ENCODE data around the gene NEUROD4.
"Not testable (repeated sequence)": the region's sequence is repeated elsewhere in the genome, so short reads cannot be mapped to it uniquely, and the experiment has no call there.

Gene NEUROD4

GRCh38 chr12:55019784-55020183, at the start of gene NEUROD4:
Gene NEUROD4 (plus strand): TSS chr12:55019974. CDS start chr12:55026440, 6,466 bp downstream.
- DNase-seq (ENCODE audit: low read depth in 1 of 2, low spot score in 1 of 2) = no peak

DNA sequence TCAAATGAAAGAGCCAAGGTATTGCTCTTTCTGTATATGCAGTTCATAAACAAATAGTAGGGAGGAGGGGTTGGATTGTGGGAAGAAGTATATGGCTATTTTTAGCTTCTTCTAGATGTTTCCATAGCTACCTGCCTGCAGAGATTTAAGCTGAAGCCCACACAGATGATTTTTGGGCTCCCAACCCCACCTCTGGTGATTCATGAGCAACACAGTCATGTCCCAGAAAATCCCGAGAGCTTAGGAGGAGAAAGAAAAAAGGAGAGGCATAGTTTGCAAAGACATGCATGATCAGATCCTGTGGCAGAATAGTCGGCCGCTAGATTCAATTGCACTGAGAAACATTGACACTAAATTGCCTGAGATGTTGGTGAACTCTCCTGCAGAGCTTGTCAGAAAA, 49.0 kb upstream of the NEUROD4 start:
- DNase-seq (ENCODE audit: low read depth in 1 of 2, low spot score in 1 of 2) = no peak

DNA sequence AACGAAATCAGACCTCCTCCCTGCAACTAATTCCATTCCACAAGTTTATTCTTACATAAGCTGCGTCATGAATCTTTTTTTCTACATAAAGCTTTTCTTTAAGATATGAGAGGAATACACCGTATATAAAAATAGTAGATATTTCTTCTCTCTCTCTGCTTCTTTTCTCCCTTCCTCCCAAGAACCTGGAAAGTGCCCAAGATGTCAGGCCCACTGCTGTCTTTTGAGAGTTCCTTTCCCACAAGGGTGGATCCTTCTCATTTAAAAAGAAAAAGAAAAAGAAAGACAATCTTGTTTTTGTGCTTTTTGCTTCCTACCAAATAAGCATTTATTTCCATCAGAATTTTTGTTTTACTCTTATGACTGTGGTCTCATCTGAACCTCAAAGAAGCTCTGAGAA, 46.2 kb upstream of the NEUROD4 start:
- no peak for DNase-seq (ENCODE audit: low read depth in 1 of 2, low spot score in 1 of 2)

DNA sequence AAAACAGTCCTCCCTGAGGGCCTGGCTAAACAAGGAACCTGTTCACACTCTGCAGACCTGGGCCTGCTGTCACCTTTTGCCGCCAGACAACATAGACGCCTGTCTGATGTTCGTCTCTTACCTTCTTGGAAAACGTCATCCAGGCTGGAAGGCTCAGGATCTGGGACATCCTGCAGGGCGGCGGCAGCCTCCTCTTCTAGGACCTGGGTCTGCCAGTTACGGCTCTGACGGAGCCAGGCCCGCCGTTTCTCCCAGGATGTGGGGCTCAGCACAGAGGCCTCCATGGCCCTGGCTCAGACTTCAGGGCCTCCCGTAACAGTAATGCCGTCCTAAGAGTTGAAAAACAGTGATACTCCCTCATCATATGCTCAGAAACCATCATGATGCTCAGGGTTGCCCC, 45.5 kb upstream of the NEUROD4 start:
- DNase-seq (ENCODE audit: low read depth in 1 of 2, low spot score in 1 of 2) = no peak

DNA sequence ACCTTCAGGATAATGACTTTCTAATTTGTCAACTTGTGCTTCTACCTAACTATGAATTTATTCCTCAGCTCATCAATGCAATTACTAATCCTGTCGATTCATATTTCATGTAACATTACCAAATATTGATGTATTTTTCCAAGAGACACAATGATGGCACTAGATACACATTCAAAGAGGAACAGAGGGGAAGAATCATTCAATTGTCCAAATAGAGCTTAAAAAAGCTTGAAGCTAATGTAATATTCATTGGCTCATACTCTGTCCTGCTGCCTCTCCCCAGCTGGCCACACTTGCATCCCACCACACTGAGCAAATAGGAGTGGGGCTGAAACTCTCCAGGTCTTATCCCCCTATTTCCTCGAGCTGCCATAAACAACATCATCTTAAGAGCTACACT, 44.5 kb upstream of the NEUROD4 start:
- DNase-seq (ENCODE audit: low read depth in 1 of 2, low spot score in 1 of 2) = no peak

DNA sequence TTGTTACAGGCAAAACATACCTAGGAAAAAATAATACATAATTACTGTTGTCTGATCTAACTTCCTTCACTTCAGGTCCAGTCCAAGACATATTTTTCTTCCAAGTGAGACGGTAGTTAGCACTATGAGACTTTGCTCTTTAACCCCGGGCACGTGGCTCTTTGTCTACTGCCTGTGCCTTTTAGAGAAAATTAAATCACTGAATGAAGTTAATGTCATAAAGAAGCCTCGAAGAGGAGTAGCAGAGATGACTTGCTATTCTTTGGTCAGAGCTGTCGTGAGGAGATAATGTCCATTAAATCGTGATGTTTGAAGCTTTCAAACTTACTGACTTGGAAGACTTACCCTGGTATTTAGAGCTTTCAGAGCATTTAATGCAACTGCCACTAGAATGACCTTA, 43.9 kb upstream of the NEUROD4 start:
- DNase-seq (ENCODE audit: low read depth in 1 of 2, low spot score in 1 of 2) = no peak

- DNase-seq (ENCODE audit: low read depth in 1 of 2, low spot score in 1 of 2) = no peak
These were observed 42.6 kb upstream of the NEUROD4 start for GRCh38 chr12:54977155-54977554.

- DNase-seq (ENCODE audit: low read depth in 1 of 2, low spot score in 1 of 2) = no peak
These were observed 41.9 kb upstream of the NEUROD4 start for GRCh38 chr12:54977857-54978256.

- DNase-seq (ENCODE audit: low read depth in 1 of 2, low spot score in 1 of 2) = no peak
These were observed 39.4 kb upstream of the NEUROD4 start for GRCh38 chr12:54980341-54980740.

- peak in 1 of 2 donors; percentile 58 for DNase-seq (ENCODE audit: low read depth in 1 of 2, low spot score in 1 of 2)
These were observed 38.0 kb upstream of the NEUROD4 start for GRCh38 chr12:54981796-54982195.

- DNase-seq (ENCODE audit: low read depth in 1 of 2, low spot score in 1 of 2) = peak in 1 of 2 donors; percentile 42
These were observed 36.2 kb upstream of the NEUROD4 start for GRCh38 chr12:54983536-54984101.

DNA sequence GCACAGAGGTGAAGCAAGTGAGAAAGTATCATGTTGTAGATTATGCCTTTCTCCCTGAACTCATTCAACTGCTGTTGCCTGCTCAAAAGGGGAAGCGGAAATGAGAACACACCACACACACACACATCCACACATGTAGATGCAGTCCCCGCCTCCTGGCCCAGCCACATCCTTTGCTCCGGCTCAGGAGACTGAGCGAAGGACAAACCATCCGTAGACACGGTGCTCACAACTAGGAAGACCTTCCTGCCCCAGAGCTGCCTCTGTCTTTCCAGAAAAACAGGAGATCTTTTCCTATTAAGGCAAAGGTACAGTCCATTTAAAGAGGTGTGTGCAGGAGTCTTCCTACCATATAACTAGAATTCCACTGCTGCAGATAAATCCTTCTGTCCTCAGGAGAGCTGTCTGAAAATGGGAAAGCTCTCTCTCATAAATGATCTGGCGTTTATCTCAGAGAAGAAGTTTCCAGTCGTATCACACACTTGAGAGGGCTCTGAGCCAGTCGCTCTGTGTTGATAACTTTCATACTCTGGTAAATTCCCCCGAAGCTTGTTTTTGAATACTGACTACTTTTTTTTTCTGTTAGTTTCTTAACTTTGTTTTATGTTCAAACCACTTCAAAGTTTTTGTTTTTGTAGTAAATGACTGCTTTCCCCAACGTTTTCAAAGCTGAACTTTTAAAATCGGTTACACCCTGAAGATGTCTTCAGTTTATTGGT, 35.0 kb upstream of the NEUROD4 start, which contains the start of gene TESPA1:
TESPA1 (minus strand) TSS at position 105 of the 719 bp plus-strand sequence. CDS start 10,200 bp downstream, outside the sequence.
- DNase-seq (ENCODE audit: low read depth in 1 of 2, low spot score in 1 of 2) = peak; percentile 48 to 78

- DNase-seq (ENCODE audit: low read depth in 1 of 2, low spot score in 1 of 2) = not testable (repeated sequence)
These were observed 33.0 kb upstream of the NEUROD4 start for GRCh38 chr12:54986773-54987172.

DNA sequence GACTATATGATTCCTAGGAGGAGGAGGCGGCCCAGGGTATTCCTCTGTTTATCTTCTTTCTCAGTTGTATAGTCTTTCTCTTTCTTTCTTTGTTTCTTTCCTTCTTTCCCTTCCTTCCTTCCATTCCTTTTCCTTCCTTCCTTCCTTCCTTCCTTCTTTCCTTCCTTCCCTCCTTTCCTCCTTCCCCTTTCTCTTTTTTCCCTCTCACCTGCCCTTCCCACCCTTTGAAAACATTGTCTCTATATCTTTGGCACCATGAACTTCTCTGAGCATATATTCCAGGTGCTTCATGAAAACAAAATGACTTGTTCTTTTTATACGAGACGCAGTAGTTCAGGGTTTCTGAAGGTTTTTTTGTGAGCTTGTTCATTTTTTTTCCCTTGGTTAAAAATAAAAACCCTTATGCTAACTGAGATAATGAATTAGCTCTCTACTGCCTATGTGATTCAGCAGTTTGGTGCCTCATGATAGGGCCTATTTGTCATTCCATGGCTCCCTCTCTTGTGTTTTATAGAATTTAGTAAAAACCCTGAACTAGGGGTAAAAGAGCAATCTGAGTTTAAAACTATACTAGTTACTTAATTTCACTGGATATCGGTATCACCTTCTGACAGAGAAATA, 32.1 kb upstream of the NEUROD4 start:
- DNase-seq (ENCODE audit: low read depth in 1 of 2, low spot score in 1 of 2) = no peak

- DNase-seq (ENCODE audit: low read depth in 1 of 2, low spot score in 1 of 2) = no peak
These were observed 31.2 kb upstream of the NEUROD4 start for GRCh38 chr12:54988402-54989054.

DNA sequence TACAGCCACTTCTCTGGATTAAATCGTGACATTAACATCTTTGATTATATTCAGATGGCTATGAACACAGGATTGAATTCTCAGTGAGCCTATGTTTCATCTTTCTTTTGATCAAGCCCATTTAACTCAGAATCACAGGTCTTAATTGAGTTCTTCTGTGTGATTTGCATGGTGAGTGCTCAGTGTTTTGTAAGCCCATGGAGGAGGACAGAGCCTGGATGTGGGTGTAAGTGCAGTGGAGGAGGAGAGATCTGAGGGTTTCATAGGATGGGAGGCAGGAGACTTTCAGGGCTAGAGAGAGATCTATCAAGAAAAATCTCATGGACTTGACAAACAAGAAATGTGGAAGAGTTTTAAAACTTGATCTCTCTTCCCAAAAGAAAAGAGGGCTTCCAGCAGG, 29.9 kb upstream of the NEUROD4 start:
- DNase-seq (ENCODE audit: low read depth in 1 of 2, low spot score in 1 of 2) = no peak

DNA sequence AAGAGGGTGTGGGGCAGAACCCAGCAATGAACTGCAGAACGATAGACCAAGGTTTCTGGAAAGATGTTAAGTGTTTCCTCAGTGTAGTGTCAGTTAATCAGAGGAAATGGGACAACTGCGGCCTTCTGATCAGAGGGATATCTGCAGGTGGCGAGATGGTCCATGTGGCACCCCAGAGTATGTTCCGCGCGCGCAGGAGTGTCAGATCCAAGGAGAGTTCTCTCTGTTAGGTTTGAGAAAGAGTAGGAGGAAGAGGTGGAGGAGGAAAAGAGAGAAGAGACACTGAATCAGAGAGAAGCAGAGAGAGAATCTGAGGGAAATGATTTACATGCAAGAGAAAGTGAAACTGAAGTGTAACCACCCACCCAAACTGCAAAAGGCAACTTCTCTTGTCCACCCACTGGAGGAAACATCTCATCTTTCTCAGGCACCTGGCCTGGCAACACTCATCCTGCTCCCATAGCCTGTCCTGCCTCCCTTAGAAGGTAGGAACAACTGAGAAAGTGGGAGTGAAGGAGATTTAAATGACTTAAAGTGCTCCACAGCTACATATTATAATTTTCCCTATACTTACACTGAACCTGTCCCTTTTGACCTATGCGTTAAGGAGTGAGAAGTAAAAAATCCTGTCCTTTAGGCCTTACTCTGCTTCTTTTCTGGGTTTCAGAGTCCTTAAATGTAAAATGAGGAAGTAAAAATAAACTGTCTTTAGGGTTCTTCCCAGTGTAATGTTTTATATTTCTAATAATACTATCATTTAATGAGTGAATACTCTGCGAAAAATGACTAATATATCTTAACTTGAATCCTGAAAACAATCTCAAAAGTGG, 28.4 kb upstream of the NEUROD4 start:
- peak in 1 of 2 donors; percentile 40 for DNase-seq (ENCODE audit: low read depth in 1 of 2, low spot score in 1 of 2)

DNA sequence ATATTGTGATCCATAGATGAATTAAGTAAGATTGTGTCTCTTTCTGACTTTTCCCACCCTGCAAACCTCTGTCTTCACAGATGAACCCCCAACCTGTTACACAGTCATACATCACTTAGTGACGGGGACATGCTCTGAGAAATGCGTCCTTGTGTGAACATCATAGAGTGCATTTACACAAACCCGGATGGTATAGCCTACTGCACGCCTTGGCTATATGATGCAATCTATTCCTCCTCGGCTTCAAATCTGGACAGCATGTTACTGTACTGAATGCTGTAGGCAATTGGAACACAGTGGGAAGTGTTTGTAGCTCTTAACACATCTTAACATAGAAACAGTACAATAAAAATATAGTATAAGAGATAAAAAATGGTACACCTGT, 27.8 kb upstream of the NEUROD4 start:
- no peak for DNase-seq (ENCODE audit: low read depth in 1 of 2, low spot score in 1 of 2)

GRCh38 chr12:54993181-54993835, 26.5 kb upstream of the NEUROD4 start:
- peak in 1 of 2 donors; percentile 68 for DNase-seq (ENCODE audit: low read depth in 1 of 2, low spot score in 1 of 2)

- no peak for DNase-seq (ENCODE audit: low read depth in 1 of 2, low spot score in 1 of 2)
These were observed 23.6 kb upstream of the NEUROD4 start for GRCh38 chr12:54996205-54996604.
